ENCODE results near the gene CCN6. TPM values are rescaled to one million over a fixed set of nuclear protein-coding genes. Genes with fewer than 3 reads are reported as not detected.

CCN6 gene
- total RNA-seq, 1 experiment from 2014 or later, result not detected

DNA sequence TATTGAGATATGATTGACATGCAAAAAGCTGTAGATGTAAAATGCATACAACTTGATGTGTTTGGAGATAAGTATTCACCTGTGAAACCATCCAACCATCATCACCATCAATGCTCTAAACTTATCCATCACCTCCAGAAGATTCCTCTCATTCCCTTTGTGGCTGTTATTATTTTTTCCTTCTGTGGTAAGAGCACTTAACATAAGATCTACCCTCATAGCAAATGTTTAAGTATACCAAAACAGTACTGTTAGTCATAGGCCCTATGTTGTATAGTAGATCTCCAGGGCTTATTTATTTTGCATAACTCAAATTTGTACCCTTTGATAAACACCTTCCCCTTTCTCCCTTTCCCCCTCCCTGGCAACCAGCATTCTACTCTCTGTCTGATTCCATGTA is 31.2 kb upstream of the CCN6 start:
- peaks cover 0 to 11% (median 0%) of the 10 kb centered on the region in 3 experiments; a peak in 3 of 7 replicates for H3K36me3 Mint-ChIP-seq (ENCODE audit: insufficient read depth in 1 of 3, low read depth in 3 of 3)
- H3K27me3 ChIP-seq (ENCODE audit: insufficient read depth, low read length), result no peaks in the 10 kb centered on the region

More for the DNA sequence above, 31.2 kb upstream of the CCN6 start:
- H2BK20ac ChIP-seq (ENCODE audit: low read depth, low read length, poor library complexity, severe bottlenecking), result no peak overlapping the region
- no peaks in the 10 kb centered on the region for H3K4me1 ChIP-seq (ENCODE audit: insufficient read depth, low read length)
- no peaks in the 10 kb centered on the region for H3K23me2 ChIP-seq (ENCODE audit: insufficient read length, low read depth, low read length, poor library complexity, severe bottlenecking)
- no peaks in the 10 kb centered on the region for H3K79me2 ChIP-seq (ENCODE audit: insufficient read depth, low read length)
- no peak overlapping the region for H4K8ac ChIP-seq (replicated peaks; ENCODE audit: insufficient read length, low read depth, low read length)
- H2BK120ac ChIP-seq (ENCODE audit: low read depth, low read length, poor library complexity, severe bottlenecking), result no peak overlapping the region
- no peak overlapping the region for H2AK5ac ChIP-seq (ENCODE audit: insufficient read length, low read length)
- Mint-ChIP-seq H3K27ac (no peak overlapping the region), H3K4me3 (no peak overlapping the region), H3K4me1 (peaks cover 0 to 3% of the 10 kb centered on the region in 2 experiments; a peak in 2 of 4 replicates), H3K9me3 (peaks cover 4 to 12% of the 10 kb centered on the region in 2 experiments; a peak in 4 of 5 replicates), H3K27me3 (ENCODE audit: low read depth) (no peaks in the 10 kb centered on the region; the same call in 1 of the 2 replicates)
- H3T11ph ChIP-seq (ENCODE audit: low read length), result no peak overlapping the region
- H2BK15ac ChIP-seq (ENCODE audit: low read depth, low read length), result no peak overlapping the region
- no peaks in the 10 kb centered on the region for H3K9me3 ChIP-seq (ENCODE audit: control insufficient read depth, low read depth, low read length)
- H3K27ac ChIP-seq (ENCODE audit: insufficient read length, low read depth, low read length), result no peak overlapping the region
- no peak overlapping the region for H2BK5ac ChIP-seq (ENCODE audit: insufficient read length, low read length)
- H3K9ac ChIP-seq (ENCODE audit: extremely low read depth, insufficient read length, low read length), result no peak overlapping the region
- TF ChIP-seq, protein P1, sequence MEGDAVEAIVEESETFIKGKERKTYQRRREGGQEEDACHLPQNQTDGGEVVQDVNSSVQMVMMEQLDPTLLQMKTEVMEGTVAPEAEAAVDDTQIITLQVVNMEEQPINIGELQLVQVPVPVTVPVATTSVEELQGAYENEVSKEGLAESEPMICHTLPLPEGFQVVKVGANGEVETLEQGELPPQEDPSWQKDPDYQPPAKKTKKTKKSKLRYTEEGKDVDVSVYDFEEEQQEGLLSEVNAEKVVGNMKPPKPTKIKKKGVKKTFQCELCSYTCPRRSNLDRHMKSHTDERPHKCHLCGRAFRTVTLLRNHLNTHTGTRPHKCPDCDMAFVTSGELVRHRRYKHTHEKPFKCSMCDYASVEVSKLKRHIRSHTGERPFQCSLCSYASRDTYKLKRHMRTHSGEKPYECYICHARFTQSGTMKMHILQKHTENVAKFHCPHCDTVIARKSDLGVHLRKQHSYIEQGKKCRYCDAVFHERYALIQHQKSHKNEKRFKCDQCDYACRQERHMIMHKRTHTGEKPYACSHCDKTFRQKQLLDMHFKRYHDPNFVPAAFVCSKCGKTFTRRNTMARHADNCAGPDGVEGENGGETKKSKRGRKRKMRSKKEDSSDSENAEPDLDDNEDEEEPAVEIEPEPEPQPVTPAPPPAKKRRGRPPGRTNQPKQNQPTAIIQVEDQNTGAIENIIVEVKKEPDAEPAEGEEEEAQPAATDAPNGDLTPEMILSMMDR (conservative IDR thresholded peaks at IDR 0.05), result no peak
- DNase-seq, result no peak
- no peak overlapping the region for H3K4ac ChIP-seq (ENCODE audit: low read depth, low read length)
- no peak overlapping the region for H3K14ac ChIP-seq (ENCODE audit: insufficient read depth, low read length)
- no peak overlapping the region for H2BK12ac ChIP-seq (ENCODE audit: insufficient read length, low read depth, low read length)
- H3K79me1 ChIP-seq (ENCODE audit: insufficient read depth, low read depth, low read length, poor library complexity, severe bottlenecking), result no peaks in the 10 kb centered on the region
- no peak overlapping the region for H3K18ac ChIP-seq (ENCODE audit: insufficient read length, low read depth, low read length)
- H4K91ac ChIP-seq (ENCODE audit: insufficient read length, low read depth, low read length), result no peak overlapping the region
- no peak overlapping the region for H3K56ac ChIP-seq (ENCODE audit: insufficient read length, low read depth, low read length)
- no peak overlapping the region for H4K5ac ChIP-seq (ENCODE audit: insufficient read length, low read depth, low read length)
- no peaks in the 10 kb centered on the region for H4K20me1 ChIP-seq (ENCODE audit: control insufficient read depth, insufficient read depth, insufficient read length)
- H3K4me2 ChIP-seq (ENCODE audit: insufficient read depth, insufficient read length, low read length), result no peak overlapping the region
- H3K23ac ChIP-seq (ENCODE audit: insufficient read length, low read depth, low read length), result no peak overlapping the region
- H2AFZ ChIP-seq (ENCODE audit: low read length), result no peak overlapping the region
